Endometrial microvascular endothelial cells (primary cell): ENCODE results near the gene AP5M1. TPM values are rescaled to one million over a fixed set of nuclear protein-coding genes. Genes with fewer than 3 reads are reported as not detected.

Experiments used
- in situ Hi-C: cut with HindIII; loops from 2 replicates; pipeline ENCODE4 v1.10.0; 2017; ENCODE audit warnings: low sequenced_read_pairs, low pct_unique_long_range_greater_than_20kb; ENCODE audit errors: inconsistent ontology term
- total RNA-seq: library from RNA; depleted of rRNA; stranded (reverse); fragments of >200 nt; gene quantifications from one replicate; pipeline ENCODE4 v1.2.3, GENCODE V29; 2015; ENCODE audit errors: inconsistent ontology term

AP5M1 gene
- total RNA-seq, 1 donor from 2014 or later = 26.8 TPM

DNA sequence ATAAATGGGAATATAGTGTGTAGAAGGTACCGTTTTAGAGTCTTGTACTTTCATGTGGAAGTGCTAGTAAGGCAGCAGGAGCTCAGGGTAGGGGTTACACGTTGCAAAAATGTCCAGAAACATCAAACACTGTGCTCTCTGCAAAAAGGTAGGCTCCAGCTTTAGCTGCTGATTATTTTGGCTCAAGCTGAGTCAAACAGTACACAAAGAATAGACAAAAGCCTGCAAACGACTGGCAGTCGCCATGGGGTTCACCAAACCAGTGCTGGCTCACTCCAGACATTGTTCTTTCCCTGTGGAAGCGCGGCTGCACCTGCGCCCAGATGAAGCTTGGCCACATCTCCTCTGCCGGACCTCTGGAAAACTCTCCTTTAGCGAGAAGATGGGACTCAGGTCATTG, 76.3 kb downstream of the AP5M1 start:
- in situ Hi-C loops = no loop called here

DNA sequence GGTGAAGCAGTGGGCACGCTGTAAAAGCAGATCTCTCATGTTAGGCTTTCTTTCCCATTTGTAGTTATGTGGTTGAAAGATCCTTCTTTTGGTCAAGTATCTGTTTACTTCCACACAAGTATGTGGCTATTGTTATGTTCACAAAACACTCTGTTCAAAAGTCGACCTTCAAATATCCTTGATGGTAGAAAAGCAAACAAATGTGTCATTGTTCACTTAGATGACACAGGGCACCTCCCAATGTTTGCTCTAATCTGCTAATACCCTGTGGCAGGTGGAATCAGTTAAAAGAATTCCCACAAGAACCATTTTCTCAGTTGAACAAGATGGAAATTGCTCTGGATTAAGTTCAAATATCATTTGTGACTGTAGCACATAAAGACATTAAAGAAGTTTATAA, 78.0 kb downstream of the AP5M1 start:
- in situ Hi-C loops = no loop called here

Other genes starting within 250 kb of the AP5M1 start
- 73.5 TPM for gene EXOC5, start 66 bp upstream of the AP5M1 start, total RNA-seq
- gene NAA30, start 121.6 kb downstream of the AP5M1 start, total RNA-seq = 17.4 TPM
- gene CCDC198, start 224.9 kb downstream of the AP5M1 start, total RNA-seq = not detected